Tibial nerve (tissue), 4 donors: ENCODE results near the gene MINDY4. TPM values are rescaled to one million over a fixed set of nuclear protein-coding genes. Genes with fewer than 3 reads are reported as not detected.

Experiments used
- DNase-seq, 2 donors: peaks; one replicate each; pipeline ENCODE4 v3.0.0-alpha.2; 2019; ENCODE audit warnings: low spot score in 2 of 2
- H3K27ac ChIP-seq, 4 donors: fragments of 200-600 bp; sonication (generic) in 3 of 4; one replicate each; pipeline ENCODE4 v1.5.1; 2017 to 2019; ENCODE audit warnings: mild to moderate bottlenecking in 1 of 4
- H3K27me3 ChIP-seq, 2 donors: fragments of 200-600 bp; sonication (generic) in 1 of 2; one replicate each; pipeline versions ENCODE4 v1.5.1 to v1.6.0; 2017 to 2019
- H3K36me3 ChIP-seq, 3 donors: fragments of 200-600 bp; sonication (generic); one replicate each; pipeline ENCODE4 v1.5.1; 2018 to 2019
- H3K4me1 ChIP-seq, 4 donors: fragments of 200-600 bp; sonication (generic) in 3 of 4; one replicate each; pipeline ENCODE4 v1.5.1; 2017 to 2019
- H3K4me3 ChIP-seq, 4 donors: fragments of 200-600 bp; sonication (generic) in 3 of 4; one replicate each; pipeline ENCODE4 v1.5.1; 2017 to 2019; ENCODE audit warnings: mild to moderate bottlenecking in 1 of 4, moderate library complexity in 1 of 4
- H3K9me3 ChIP-seq, 4 donors: fragments of 200-600 bp; sonication (generic) in 3 of 4; one replicate each; pipeline ENCODE4 v1.5.1; 2017 to 2019
- EP300 ChIP-seq, 2 donors: sonication (generic); formaldehyde crosslinking; IDR thresholded peaks; one replicate each; pipeline ENCODE4 v1.6.1; 2017; ENCODE audit warnings: antibody characterized with exemption in 2 of 2, mild to moderate bottlenecking in 1 of 2
- POLR2A ChIP-seq, 2 donors: fragments of 450-650 bp; IDR thresholded peaks; one replicate each; pipeline ENCODE4 v1.6.1; 2017; ENCODE audit warnings: antibody characterized with exemption in 2 of 2, mild to moderate bottlenecking in 2 of 2, moderate library complexity in 2 of 2
- WGBS, 2 donors: methylation state at CpG; one replicate each; pipeline ENCODE4 v1.1.5; 2018; 5-methylcytosine and 5-hydroxymethylcytosine counted together
- total RNA-seq, 4 donors: library from RNA; depleted of rRNA; stranded (reverse); fragments of >200 nt; gene quantifications; one replicate each; pipeline ENCODE4 v1.1.0, GENCODE V29; 2016
- TF ChIP-seq, protein P1 (sequence below), 5 experiments: fragments of 200-600 bp in 3 of 5; fragments of 450-650 bp in 2 of 5; sonication (generic) in 3 of 5; IDR thresholded peaks; one replicate each; pipeline ENCODE4 v1.5.1; 2016 to 2019; ENCODE audit warnings: antibody characterized with exemption in 5 of 5, mild to moderate bottlenecking in 3 of 5, moderate library complexity in 2 of 5

Gene MINDY4
- total RNA-seq, 4 donors from 2014 or later = 17.1 to 21.6 (median 19.9) TPM

DNA sequence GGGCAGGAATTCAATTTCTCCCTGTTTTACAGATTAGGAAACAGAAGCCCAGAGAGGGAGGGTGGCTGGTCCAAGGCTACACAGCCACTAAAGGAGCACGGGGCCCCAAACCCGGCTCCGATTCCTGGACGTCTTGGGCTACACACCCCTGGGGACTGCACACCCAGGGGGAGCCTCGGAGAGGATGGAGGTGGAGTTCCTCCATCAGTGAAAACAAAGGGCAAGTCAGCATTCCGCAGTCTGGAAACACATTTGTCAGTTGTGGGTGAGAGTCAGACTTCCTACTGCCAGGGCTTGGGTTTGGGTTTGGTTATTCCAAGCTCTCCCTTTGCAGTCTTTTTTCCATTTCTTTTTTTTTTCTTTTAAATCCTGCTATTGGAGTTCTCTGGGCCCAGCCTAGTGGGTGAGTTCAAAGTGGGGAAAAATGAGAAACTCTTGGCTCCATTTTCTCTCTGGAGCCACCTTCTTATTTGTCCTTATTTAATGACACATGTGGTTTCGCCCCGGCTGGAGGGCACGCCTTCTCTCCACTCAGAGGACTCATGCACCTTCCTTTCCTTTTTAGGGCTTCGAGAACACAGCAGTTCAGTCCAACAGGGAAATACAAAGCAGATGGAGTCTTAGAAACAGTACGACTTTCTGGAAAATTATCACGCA, 80.6 kb downstream of the MINDY4 start:
- DNase-seq = peak in 1 of 2 donors; percentile 54
- Histone ChIP-seq H3K36me3 (peaks cover 0 to 10% (median 0%) of the 10 kb centered on the region in 3 donors), H3K4me1 (peaks cover 0 to 67% (median 0%) of the 10 kb centered on the region in 4 donors), H3K4me3 (no peak overlapping the region), H3K9me3 (no peaks in the 10 kb centered on the region), H3K27ac (peak overlapping the region in 3 of 4 donors; percentile 21 to 82 (median 58)), H3K27me3 (no peaks in the 10 kb centered on the region)
- WGBS, 2 donors = 53% methylated on average over 12 of the region's 12 CpGs
- TF ChIP-seq POLR2A (IDR thresholded peaks at IDR 0.05) (no peak), EP300 (IDR thresholded peaks at IDR 0.05) (peak in 1 of 2 donors; percentile 40)

DNA sequence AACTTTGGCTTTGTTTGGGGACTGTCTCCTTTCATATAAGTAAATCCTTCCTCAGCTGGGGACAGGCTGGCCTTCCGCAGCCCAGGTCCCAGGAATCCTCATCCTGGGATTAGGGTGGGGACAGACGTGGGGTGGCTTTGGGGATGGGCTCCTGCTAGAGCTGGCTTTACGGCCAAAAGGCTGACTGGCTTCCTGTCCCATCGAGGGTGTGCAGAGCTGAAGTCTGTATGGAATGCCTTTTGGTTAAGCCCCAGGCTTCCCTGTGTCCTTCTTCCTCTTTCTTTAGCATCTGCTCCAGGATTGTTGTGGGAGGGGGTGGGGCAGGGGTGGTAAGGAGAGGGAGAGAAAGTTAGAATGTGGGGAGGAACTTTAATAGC, 81.1 kb downstream of the MINDY4 start:
- no peak overlapping the region for H3K4me3 ChIP-seq
- no peaks in the 10 kb centered on the region for H3K9me3 ChIP-seq
- peaks cover 0 to 10% (median 0%) of the 10 kb centered on the region in 3 donors for H3K36me3 ChIP-seq
- no peaks in the 10 kb centered on the region for H3K27me3 ChIP-seq
- peak overlapping the region in 3 of 4 donors; percentile 21 to 82 (median 58) for H3K27ac ChIP-seq
- peaks cover 0 to 67% (median 0%) of the 10 kb centered on the region in 4 donors for H3K4me1 ChIP-seq
- WGBS, 2 donors = 51 to 58% methylated on average over 4 of the region's 4 CpGs
- no peak for DNase-seq
- TF ChIP-seq POLR2A (IDR thresholded peaks at IDR 0.05) (no peak), EP300 (IDR thresholded peaks at IDR 0.05) (no peak)
- TF ChIP-seq, protein P1, sequence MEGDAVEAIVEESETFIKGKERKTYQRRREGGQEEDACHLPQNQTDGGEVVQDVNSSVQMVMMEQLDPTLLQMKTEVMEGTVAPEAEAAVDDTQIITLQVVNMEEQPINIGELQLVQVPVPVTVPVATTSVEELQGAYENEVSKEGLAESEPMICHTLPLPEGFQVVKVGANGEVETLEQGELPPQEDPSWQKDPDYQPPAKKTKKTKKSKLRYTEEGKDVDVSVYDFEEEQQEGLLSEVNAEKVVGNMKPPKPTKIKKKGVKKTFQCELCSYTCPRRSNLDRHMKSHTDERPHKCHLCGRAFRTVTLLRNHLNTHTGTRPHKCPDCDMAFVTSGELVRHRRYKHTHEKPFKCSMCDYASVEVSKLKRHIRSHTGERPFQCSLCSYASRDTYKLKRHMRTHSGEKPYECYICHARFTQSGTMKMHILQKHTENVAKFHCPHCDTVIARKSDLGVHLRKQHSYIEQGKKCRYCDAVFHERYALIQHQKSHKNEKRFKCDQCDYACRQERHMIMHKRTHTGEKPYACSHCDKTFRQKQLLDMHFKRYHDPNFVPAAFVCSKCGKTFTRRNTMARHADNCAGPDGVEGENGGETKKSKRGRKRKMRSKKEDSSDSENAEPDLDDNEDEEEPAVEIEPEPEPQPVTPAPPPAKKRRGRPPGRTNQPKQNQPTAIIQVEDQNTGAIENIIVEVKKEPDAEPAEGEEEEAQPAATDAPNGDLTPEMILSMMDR (IDR thresholded peaks at IDR 0.05) = no peak

GRCh38 chr7:30852744-30853288, 81.6 kb downstream of the MINDY4 start:
- Histone ChIP-seq H3K27ac (peak overlapping the region in 3 of 4 donors; percentile 21 to 82 (median 58)), H3K36me3 (peaks cover 0 to 10% (median 0%) of the 10 kb centered on the region in 3 donors), H3K4me1 (peaks cover 0 to 67% (median 0%) of the 10 kb centered on the region in 4 donors), H3K9me3 (no peaks in the 10 kb centered on the region), H3K27me3 (no peaks in the 10 kb centered on the region), H3K4me3 (no peak overlapping the region)
- no peak for TF ChIP-seq POLR2A (IDR thresholded peaks at IDR 0.05)
- TF ChIP-seq, protein P1 (IDR thresholded peaks at IDR 0.05) = no peak
- TF ChIP-seq EP300 (IDR thresholded peaks at IDR 0.05) = no peak
- 68 to 77% methylated on average over 9 to 11 of the region's 11 CpGs for WGBS, 2 donors
- DNase-seq = no peak

- Histone ChIP-seq H3K36me3 (peaks cover 0 to 10% (median 0%) of the 10 kb centered on the region in 3 donors), H3K4me1 (peaks cover 0 to 59% (median 0%) of the 10 kb centered on the region in 4 donors), H3K27ac (no peak overlapping the region), H3K9me3 (no peaks in the 10 kb centered on the region), H3K4me3 (no peak overlapping the region), H3K27me3 (no peaks in the 10 kb centered on the region)
- no peak for TF ChIP-seq POLR2A (IDR thresholded peaks at IDR 0.05)
- TF ChIP-seq, protein P1 (IDR thresholded peaks at IDR 0.05) = no peak
- TF ChIP-seq EP300 (IDR thresholded peaks at IDR 0.05) = no peak
- DNase-seq = no peak
- 90 to 92% methylated on average over 2 to 3 of the region's 3 CpGs for WGBS, 2 donors
Measured at GRCh38 chr7:30853576-30853975, 82.4 kb downstream of the MINDY4 start.

GRCh38 chr7:30855936-30856335, 84.7 kb downstream of the MINDY4 start:
- Histone ChIP-seq H3K27me3 (no peaks in the 10 kb centered on the region), H3K9me3 (no peaks in the 10 kb centered on the region), H3K4me1 (peaks cover 0 to 36% (median 0%) of the 10 kb centered on the region in 4 donors), H3K27ac (peak overlapping the region in 1 of 4 donors; percentile 5), H3K4me3 (no peak overlapping the region), H3K36me3 (peaks cover 0 to 10% (median 0%) of the 10 kb centered on the region in 3 donors)
- TF ChIP-seq POLR2A (IDR thresholded peaks at IDR 0.05) (no peak), EP300 (IDR thresholded peaks at IDR 0.05) (no peak)
- TF ChIP-seq, protein P1 (IDR thresholded peaks at IDR 0.05) = no peak
- 58 to 69% methylated on average over 3 of the region's 3 CpGs for WGBS, 2 donors
- no peak for DNase-seq
